HEK293T (cell line): ENCODE results near the gene LHPP.

Source experiments
- ARNT ChIP-seq: fragments of 450-650 bp; IDR thresholded peaks from 2 replicates; pipeline ENCODE4 v1.6.1; 2017; ENCODE audit warnings: mild to moderate bottlenecking
- BHLHE40 ChIP-seq: fragments of 450-650 bp; IDR thresholded peaks from 2 replicates; pipeline ENCODE4 v1.6.1; 2016; ENCODE audit warnings: mild to moderate bottlenecking, moderate library complexity, borderline replicate concordance
- ELF4 ChIP-seq: fragments of 450-650 bp; IDR thresholded peaks from 2 replicates; pipeline ENCODE4 v1.6.1; 2017; ENCODE audit warnings: antibody characterized with exemption
- FOXA1 ChIP-seq: fragments of 450-650 bp; IDR thresholded peaks from 2 replicates; pipeline ENCODE4 v1.6.1; 2016; ENCODE audit warnings: mild to moderate bottlenecking
- FOXK2 ChIP-seq: fragments of 450-650 bp; IDR thresholded peaks from 2 replicates; pipeline ENCODE4 v1.6.1; 2016; ENCODE audit warnings: mild to moderate bottlenecking
- FOXM1 ChIP-seq: fragments of 450-650 bp; IDR thresholded peaks from 2 replicates; pipeline ENCODE4 v1.6.1; 2017; ENCODE audit warnings: mild to moderate bottlenecking, borderline replicate concordance
- HDGF ChIP-seq: fragments of 450-650 bp; IDR thresholded peaks from 2 replicates; pipeline ENCODE4 v1.6.1; 2017; ENCODE audit warnings: antibody characterized with exemption, borderline replicate concordance
- NFRKB ChIP-seq: fragments of 450-650 bp; IDR thresholded peaks from 2 replicates; pipeline ENCODE4 v1.6.1; 2016; ENCODE audit warnings: mild to moderate bottlenecking, moderate library complexity
- PKNOX1 ChIP-seq: fragments of 450-650 bp; IDR thresholded peaks from 2 replicates; pipeline ENCODE4 v1.6.1; 2016
- SP1 ChIP-seq: fragments of 450-650 bp; IDR thresholded peaks from 2 replicates; pipeline ENCODE4 v1.6.1; 2017
- SUZ12 ChIP-seq: fragments of 450-650 bp; IDR thresholded peaks from 2 replicates; pipeline ENCODE4 v1.6.1; 2016; ENCODE audit warnings: mild to moderate bottlenecking

- no peak for TF ChIP-seq SP1
- TF ChIP-seq ELF4, result no peak
- TF ChIP-seq BHLHE40, result no peak
- no peak for TF ChIP-seq FOXM1
- TF ChIP-seq ARNT, result no peak
- TF ChIP-seq PKNOX1, result no peak
- no peak for TF ChIP-seq NFRKB
- no peak for TF ChIP-seq FOXK2
- no peak for TF ChIP-seq SUZ12
- no peak for TF ChIP-seq HDGF
- TF ChIP-seq FOXA1, result no peak
Observed at GRCh38 chr10:124628676-124629021, 167.0 kb downstream of the LHPP start.
